AG10803 (cell line): ENCODE data around the gene INPP5B.
"Not testable (repeated sequence)": the region's sequence is repeated elsewhere in the genome, so short reads cannot be mapped to it uniquely, and the experiment has no call there.

Experiments used
- DNase-seq: peaks from one replicate; pipeline ENCODE4 v3.0.0; 2010; ENCODE audit warnings: low read depth
- H3K4me3 ChIP-seq: 2 replicates; pipeline ENCODE4 v1.5.1; 2011; ENCODE audit warnings: mild to moderate bottlenecking, low read length, control low read depth
- TF ChIP-seq, protein P1 (sequence below): conservative IDR thresholded peaks from 2 replicates; pipeline ENCODE4 v1.5.1; 2011; ENCODE audit warnings: mild to moderate bottlenecking, low read length, control low read depth, inconsistent platforms

INPP5B gene

DNA sequence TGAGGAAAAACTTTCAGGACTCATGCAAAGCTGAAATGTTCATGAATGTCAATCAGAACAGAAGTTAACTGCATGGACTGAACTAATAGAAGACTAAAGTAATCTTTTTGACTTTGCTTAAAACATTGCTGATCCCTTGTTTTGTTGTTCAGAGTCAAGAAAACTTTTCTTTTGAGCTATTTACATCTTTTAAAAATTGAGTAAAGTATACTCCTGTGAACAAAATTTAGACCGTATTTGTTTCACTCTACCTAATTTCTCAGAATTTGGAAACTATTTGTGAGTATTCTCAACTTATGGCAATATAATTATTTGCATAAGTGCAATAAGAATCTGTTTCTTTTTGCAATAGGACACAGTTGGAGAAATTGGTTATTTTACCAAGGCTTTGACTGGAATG lies 41.1 kb downstream of the INPP5B start:
- H3K4me3 ChIP-seq: no peak overlapping the region
- no peak for DNase-seq
- TF ChIP-seq, protein P1, sequence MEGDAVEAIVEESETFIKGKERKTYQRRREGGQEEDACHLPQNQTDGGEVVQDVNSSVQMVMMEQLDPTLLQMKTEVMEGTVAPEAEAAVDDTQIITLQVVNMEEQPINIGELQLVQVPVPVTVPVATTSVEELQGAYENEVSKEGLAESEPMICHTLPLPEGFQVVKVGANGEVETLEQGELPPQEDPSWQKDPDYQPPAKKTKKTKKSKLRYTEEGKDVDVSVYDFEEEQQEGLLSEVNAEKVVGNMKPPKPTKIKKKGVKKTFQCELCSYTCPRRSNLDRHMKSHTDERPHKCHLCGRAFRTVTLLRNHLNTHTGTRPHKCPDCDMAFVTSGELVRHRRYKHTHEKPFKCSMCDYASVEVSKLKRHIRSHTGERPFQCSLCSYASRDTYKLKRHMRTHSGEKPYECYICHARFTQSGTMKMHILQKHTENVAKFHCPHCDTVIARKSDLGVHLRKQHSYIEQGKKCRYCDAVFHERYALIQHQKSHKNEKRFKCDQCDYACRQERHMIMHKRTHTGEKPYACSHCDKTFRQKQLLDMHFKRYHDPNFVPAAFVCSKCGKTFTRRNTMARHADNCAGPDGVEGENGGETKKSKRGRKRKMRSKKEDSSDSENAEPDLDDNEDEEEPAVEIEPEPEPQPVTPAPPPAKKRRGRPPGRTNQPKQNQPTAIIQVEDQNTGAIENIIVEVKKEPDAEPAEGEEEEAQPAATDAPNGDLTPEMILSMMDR: no peak

DNA sequence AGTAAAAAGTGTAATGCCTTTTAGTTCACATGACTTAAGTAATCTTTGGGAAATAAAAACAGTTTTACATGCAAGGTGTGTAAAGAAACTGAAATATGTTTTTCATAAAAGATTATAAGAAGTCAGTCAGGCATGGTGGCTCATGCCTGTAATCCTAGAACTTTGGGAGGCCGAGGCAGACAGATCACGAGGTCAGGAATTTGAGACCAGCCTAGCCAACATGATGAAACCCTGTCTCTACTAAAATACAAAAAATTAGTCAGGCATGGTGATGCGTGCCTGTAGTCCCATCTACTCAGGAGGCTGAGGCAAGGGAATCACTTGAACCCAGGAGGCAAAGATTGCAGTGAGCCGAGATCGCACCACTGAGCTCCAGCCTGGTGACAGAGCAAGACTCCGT lies 42.9 kb downstream of the INPP5B start:
- DNase-seq: not testable (repeated sequence)

DNA sequence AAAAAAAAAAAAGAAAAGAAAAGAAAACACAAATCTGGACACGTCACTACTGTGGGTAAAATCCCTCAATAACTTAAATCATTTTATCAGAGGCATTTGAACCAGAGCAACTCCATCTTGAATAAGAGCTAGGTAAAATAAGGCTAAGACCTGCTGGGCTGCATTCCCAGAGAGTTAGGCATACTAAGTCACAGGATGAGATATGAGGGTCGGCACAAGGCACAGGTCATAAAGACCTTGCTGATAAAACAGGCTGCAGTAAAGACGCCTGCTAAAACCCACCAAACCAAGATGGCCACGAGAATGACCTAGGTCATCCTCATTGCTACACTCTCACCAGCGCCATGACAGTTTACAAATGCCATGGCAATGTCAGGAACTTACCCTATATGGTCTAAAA lies 43.9 kb downstream of the INPP5B start:
- DNase-seq: no peak
- H3K4me3 ChIP-seq: no peak overlapping the region
- TF ChIP-seq, protein P1: no peak

More for the DNA sequence above, 42.9 kb downstream of the INPP5B start:
- not testable (repeated sequence) for H3K4me3 ChIP-seq

DNA sequence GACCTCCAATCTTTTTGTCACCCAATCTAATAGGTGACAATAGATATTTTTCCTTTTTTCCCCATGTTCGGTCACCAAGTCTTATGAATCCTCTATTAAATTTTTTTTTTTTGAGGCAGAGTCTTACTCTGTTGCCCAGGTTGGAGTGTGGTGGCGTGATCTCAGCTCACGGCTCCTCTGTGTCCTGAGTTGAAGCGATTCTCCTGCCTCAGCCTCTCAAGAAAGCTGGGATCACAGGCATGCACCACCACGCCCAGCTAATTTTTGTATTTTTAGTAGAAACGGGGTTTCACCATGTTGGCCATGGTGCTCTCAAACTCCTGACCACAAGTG lies 45.0 kb downstream of the INPP5B start:
- H3K4me3 ChIP-seq: no peak overlapping the region
- DNase-seq: no peak
- TF ChIP-seq, protein P1: no peak

DNA sequence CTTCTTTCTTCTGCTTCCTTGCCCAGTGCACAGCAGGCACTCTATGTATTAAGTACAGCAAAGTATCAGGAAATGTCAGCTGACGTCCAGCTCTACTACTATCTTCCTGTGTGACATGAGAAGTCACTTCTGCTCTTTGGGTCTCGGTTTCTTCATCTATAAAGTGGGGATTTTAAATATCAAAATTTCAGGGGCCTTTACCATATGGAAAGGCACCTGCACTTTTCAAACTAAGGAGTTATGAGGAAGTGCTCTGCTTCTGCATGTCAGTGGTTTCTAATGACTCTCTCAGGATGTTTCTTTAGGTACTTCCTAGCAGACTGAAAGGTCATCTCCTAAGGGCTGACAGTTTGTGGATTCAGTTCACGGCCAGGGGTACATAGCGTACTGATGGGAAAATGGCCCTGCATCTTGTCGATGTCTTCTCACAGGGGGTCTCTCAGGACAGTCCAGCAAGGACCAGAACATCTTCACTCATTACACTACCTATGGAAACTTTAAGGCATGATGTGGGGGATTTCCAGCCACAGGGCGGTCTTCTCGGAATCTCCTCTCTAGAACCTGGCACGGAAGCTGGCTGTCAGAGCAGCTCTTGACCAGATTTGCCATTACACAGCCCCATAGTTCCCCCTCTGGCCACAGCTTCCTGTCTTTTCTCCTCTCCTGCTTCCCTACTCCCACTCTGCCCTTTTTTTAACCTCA lies 45.5 kb downstream of the INPP5B start:
- no peak overlapping the region for H3K4me3 ChIP-seq
- TF ChIP-seq, protein P1: no peak
- no peak for DNase-seq

DNA sequence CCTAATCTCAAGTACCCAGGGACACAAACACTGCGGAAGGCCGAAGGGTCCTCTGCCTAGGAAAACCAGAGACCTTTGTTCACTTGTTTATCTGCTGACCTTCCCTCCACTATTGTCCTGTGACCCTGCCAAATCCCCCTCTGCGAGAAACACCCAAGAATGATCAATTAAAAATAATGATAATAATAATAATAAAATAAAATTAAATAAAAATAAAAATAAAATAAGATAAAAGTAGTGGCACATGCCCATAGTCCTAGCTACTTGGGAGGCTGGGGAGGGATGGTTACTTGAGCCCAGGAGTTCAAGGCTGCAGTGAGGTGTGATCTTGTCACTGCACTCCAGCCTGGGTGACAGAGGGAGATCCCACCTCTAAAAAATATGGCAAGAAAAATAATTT lies 49.3 kb downstream of the INPP5B start:
- H3K4me3 ChIP-seq, DNase-seq: not testable (repeated sequence)

DNA sequence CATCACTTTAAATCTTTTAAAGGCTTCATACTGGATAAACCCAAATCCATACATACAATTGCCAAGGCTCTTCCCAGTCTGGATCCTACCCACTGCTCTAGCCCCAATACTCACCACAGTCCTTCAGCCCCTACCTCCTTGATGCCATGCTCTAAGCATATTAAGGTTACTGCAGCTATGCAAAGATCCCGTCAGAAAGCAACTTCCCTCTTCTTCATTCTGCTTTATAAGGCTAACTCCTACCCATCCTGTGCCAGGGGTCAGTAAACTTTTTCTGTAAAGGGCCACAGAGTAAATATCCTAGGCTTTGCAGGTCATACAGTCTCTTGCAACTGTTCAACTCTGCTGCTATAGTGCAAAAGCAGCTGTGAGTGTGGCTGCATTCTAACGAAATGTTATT lies 53.2 kb downstream of the INPP5B start:
- no peak overlapping the region for H3K4me3 ChIP-seq
- TF ChIP-seq, protein P1: no peak
- no peak for DNase-seq

DNA sequence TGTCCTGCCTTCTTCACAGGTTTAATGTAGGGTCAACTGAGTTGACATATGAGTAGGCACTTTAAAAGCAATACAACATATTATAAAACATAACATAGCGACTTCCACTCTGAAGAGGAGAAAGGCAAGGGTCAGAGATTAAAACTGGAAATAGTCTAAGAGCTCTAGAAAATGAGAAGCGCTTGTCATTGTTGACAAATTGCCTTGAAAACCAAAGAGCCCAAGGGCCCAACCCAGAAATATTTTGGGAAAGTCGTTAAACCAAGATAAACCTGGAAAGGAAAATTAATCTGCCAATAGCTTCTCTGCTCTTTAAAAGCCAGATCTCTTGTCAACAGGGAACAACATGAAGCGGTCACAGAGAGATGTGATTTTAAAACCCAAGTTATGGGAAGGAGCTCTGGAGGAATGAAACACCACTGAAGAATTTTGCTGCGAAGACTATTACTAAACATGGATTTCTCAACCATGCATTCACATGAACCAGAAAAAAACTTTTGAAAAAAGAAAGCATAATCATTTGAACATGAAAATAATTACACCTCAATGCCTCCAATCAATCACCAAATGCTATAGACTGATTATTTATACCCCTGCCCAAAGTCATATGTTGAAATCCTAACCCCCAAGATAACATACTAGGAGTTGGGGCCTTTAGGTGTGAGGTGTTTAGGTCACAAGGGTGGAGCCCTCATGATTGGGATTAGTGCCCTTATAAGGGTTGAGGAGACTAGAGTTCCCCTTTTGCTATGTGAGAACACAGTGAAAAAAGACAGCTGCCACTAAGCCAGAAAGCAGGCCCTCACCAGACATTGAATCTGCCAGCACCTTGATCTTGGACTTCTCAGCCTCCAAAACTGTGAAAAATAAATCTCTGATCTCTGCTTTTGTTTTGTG lies 54.5 kb downstream of the INPP5B start:
- peak; percentile 61 for DNase-seq
- H3K4me3 ChIP-seq: no peak overlapping the region
- TF ChIP-seq, protein P1: no peak
